ENCODE measurements around the gene PCSK4. TPM values are rescaled to one million over a fixed set of nuclear protein-coding genes. Genes with fewer than 3 reads are reported as not detected.
A peak's percentile ranks its signal among the peaks of the same experiment; 100 is the strongest.

Gene PCSK4
- total RNA-seq (2016; rRNA removed; fragmentation: Illumina TruSeq; extraction: Trizol) (0.52 and 2.0 TPM in 2 replicates), polyA plus RNA-seq (2011; rRNA removed) (2.7 and 3.1 TPM in 2 replicates), polyA minus RNA-seq (2011; rRNA and poly(A)+ RNA removed; ENCODE audit: low replicate concordance) (0.84 and 1.6 TPM in 2 replicates), Bru-seq, nascent RNA (percentile 28 among the genes with signal in this experiment), BruChase-seq, experiment 1, labeled RNA remaining after a 6-hour chase (percentile 39 among the genes with signal in this experiment), BruChase-seq, experiment 2, labeled RNA remaining after a 2-hour chase (percentile 33 among the genes with signal in this experiment)
- 0.91 and 1.2 TPM in 2 replicates for total RNA-seq (2016; cell fraction: cytosol; rRNA removed; fragmentation: Illumina TruSeq; extraction: Trizol; ENCODE audit: low read depth)
- total RNA-seq (2016; cell fraction: insoluble cytoplasmic fraction; rRNA removed; fragmentation: Illumina TruSeq; extraction: Trizol): 1.1 and 1.5 TPM in 2 replicates
- 1.5 and 2.0 TPM in 2 replicates for total RNA-seq (2016; cell fraction: membrane; rRNA removed; fragmentation: Illumina TruSeq; extraction: Trizol)
- total RNA-seq (2016; cell fraction: nucleus; rRNA removed; fragmentation: Illumina TruSeq; extraction: Trizol): 1.7 and 3.6 TPM in 2 replicates
- polyA plus RNA-seq (2011; cell fraction: cytosol; rRNA removed): 0.73 and 1.2 TPM in 2 replicates
- 62.7 and 100 TPM in 2 replicates for polyA plus RNA-seq (2011; cell fraction: nucleus; rRNA removed)
- polyA plus RNA-seq (2012): 2.9 and 3.0 TPM in 2 replicates
- polyA plus RNA-seq (2016; cell fraction: cytosol; fragmentation: Illumina TruSeq; extraction: Trizol; ENCODE audit: low read depth): 0.60 and 0.88 TPM in 2 replicates
- polyA plus RNA-seq (2016; cell fraction: insoluble cytoplasmic fraction; fragmentation: Illumina TruSeq; extraction: Trizol; ENCODE audit: low read depth): 0.61 and 1.1 TPM in 2 replicates
- polyA plus RNA-seq (2016; cell fraction: membrane; fragmentation: Illumina TruSeq; extraction: Trizol; ENCODE audit: low read depth): 1.2 TPM in 2 replicates
- 11.8 and 12.9 TPM in 2 replicates for polyA plus RNA-seq (2016; cell fraction: nucleus; fragmentation: Illumina TruSeq; extraction: Trizol; ENCODE audit: insufficient read depth, low read depth)
- 0.88 and 1.6 TPM in 2 replicates for polyA minus RNA-seq (2011; cell fraction: cytosol; rRNA and poly(A)+ RNA removed)
- 1.7 and 4.6 TPM in 2 replicates for polyA minus RNA-seq (2011; cell fraction: nucleus; rRNA and poly(A)+ RNA removed)
- long read RNA-seq, experiment 1, partial matches to known transcripts: 0 of 2 reads
- long read RNA-seq, experiment 1, other reads (novel, unspliced or antisense): 2 of 2 reads
- long read RNA-seq, experiment 2, partial matches to known transcripts: 2 of 7 reads
- long read RNA-seq, experiment 2, other reads (novel, unspliced or antisense): 4 of 7 reads

DNA sequence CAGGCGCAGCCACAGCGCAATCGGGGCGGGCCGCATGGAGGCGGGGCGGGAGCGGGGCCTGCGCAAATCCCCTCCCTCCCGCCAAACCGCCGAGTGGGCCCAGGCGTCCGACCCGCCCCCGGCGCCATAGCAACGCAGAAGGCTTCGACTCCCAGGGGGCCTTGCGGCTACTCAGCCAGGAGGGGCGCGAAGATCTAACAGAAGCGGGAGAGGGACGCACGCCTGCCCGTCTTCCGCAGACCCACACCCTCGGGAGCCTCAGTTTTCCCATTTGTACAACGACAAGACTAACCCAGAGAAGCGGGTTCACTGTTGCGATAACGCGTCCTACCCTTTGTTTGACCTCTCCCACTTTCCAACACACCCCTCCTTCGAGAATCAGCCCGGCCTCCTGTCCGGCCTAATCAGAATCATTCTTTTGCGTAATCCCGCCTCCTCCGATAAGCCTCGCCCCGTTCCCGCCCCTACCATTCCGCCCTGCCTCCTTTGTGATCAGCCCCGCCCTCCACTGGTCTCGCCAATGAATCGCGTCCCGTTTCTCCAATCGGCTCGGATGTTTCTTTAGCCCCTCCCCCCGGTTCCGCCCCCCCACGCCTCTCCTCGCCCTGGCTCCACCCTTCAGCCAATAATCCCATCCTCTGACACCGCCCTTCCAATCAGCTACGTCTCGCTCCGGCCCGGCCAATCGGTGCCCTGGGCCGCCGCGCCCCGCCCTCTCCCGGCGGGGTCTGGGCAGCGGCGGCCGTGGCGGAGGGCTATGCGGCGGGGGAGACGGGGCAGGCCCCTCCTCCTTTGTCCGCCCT is at the start of gene PCSK4:
TSS of gene PCSK4 (minus strand) at position 40 of the 803 bp plus-strand sequence. CDS start at position 36, 4 bp downstream.
- Histone ChIP-seq H3K4me2 (ENCODE audit: low read depth, low read length) (peak within 1 kb of the TSS; percentile 94), H3K9ac (ENCODE audit: insufficient read depth, low read depth, low read length) (peak within 1 kb of the TSS; percentile 77), H3K4me1 (ENCODE audit: insufficient read depth, low read length) (peaks cover 46% of the 10 kb centered on the region), H3K27me3 (ENCODE audit: control insufficient read depth in 1 of 2, insufficient read depth in 2 of 2, low read length in 2 of 2) (no peaks in the 10 kb centered on the region), H3K36me3 (replicated peaks in 1 of 2; ENCODE audit: control insufficient read depth in 1 of 2, insufficient read depth in 2 of 2, low read length in 2 of 2) (no peaks in the 10 kb centered on the region), H3K9me3 (ENCODE audit: low read length) (no peaks in the 10 kb centered on the region), H4K20me1 (ENCODE audit: insufficient read depth, low read length) (no peaks in the 10 kb centered on the region), H3K27ac (ENCODE audit: extremely low read length, insufficient read depth, low read length) (peak within 1 kb of the TSS; percentile 68), H2AFZ (ENCODE audit: low read length) (peak within 1 kb of the TSS; percentile 79), H3K79me2 (ENCODE audit: insufficient read depth, low read length) (peaks cover 6% of the 10 kb centered on the region), H3K4me3 (replicated peaks in 1 of 3; ENCODE audit: insufficient read depth in 1 of 3, low read depth in 2 of 3, low read length in 3 of 3) (peak within 1 kb of the TSS; percentile 72 to 85 (median 77))
- peak; percentile 83 for ATAC-seq
- no TSS peak for BruUV-seq (replicated peaks)
- in situ Hi-C loops (cut with HindIII; ENCODE audit: extremely low pct_ligation_motif_present, low pct_unique_long_range_greater_than_20kb) (no loop called here), intact Hi-C loops (cut with micrococcal nuclease; ENCODE audit: unreplicated experiment) (no loop called here)
- ChIA-PET POLR2A (interaction anchor here (0.6 to 3.6 kb wide), 13 partner anchors 9 to 366 kb away, joined by 3 to 34 read pairs (median 4); partner anchors contain the start of gene CIRBP), CTCF (ENCODE audit: low intra/inter-chr PET ratio, low total read pairs) (no interaction called here)
- FAIRE-seq: peak; percentile 93
- whole genome bisulfite sequencing (ENCODE audit: low lambda C conversion rate): 1% methylated on average over 31 of the region's 74 CpGs
- DNase-seq (ENCODE audit: low spot score): peak; percentile 95
- TF ChIP-seq ATAD3A (CRISPR knock-in tag; IDR thresholded peaks at IDR 0.05) (no peak), ZBTB39 (CRISPR knock-in tag; IDR thresholded peaks at IDR 0.05) (no peak), ATF6 (CRISPR knock-in tag; conservative IDR thresholded peaks at IDR 0.05) (no peak), AGO1 (IDR thresholded peaks at IDR 0.05; ENCODE audit: low read depth, low read length, poor library complexity, severe bottlenecking) (no peak), ZNF136 (CRISPR knock-in tag; IDR thresholded peaks at IDR 0.05; ENCODE audit: low read depth) (no peak), ELF3 (CRISPR knock-in tag; IDR thresholded peaks at IDR 0.05) (no peak; the same call in 1 of the 2 replicates), SNRNP70 (IDR thresholded peaks at IDR 0.05; ENCODE audit: low read depth, low read length) (no peak), DR1 (CRISPR knock-in tag; IDR thresholded peaks at IDR 0.05) (no peak), SP2 (CRISPR knock-in tag; IDR thresholded peaks at IDR 0.05) (peak; percentile 81)
- TF ChIP-seq, protein P1, sequence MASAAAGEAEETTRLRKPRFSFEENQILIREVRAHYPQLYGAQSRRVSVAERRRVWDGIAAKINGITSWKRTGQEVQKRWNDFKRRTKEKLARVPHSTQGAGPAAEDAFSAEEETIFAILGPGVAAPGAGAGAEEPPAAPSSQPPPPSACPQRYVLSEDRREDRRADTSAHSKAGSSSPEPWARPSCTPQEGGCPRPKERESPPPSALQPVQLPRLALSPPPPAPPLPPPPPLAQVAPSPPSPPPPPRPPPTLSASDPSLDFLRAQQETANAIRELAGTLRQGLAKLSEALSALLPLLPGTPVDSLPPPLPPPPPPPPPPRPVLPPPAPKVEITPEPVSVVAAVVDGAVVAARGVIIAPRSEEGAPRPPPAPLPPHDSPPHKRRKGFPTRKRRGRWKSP (CRISPR knock-in tag; IDR thresholded peaks at IDR 0.05): peak; percentile 95

Data from HepG2 (cell line).